PC-3 (cell line): ENCODE results near the gene MAGI2. TPM values are rescaled to one million over a fixed set of nuclear protein-coding genes. Genes with fewer than 3 reads are reported as not detected.
"Not testable (repeated sequence)": the region's sequence is repeated elsewhere in the genome, so short reads cannot be mapped to it uniquely, and the experiment has no call there.

Experiments
- ATAC-seq: fragments of 200-7000 bp; cut with Tn5 transposase; 2 replicates; pipeline ENCODE4 v1.9.1; 2020; ENCODE audit warnings: mild to moderate bottlenecking, moderate library complexity
- BruUV-seq: library from RNA; stranded (reverse); fragments of 400-500 nt; replicated peaks from 2 replicates; lab custom pipeline; 2021; lab: Mats Ljungman, UMichigan
- CTCF ChIA-PET: fragments of 300-600 bp; sonication (Branson Sonifier 250); formaldehyde crosslinking; loops from one replicate; lab custom pipeline; 2022; ENCODE audit warnings: antibody characterized with exemption; lab: Charles Lee
- POLR2A ChIA-PET: fragments of 300-600 bp; sonication (Branson Sonifier 250); formaldehyde crosslinking; loops from one replicate; lab custom pipeline; 2022; ENCODE audit warnings: antibody characterized with exemption; ENCODE audit not compliant: unreplicated experiment; lab: Charles Lee
- DNase-seq: peaks from one replicate; pipeline ENCODE4 v3.0.0-alpha.2; 2015
- H2AFZ ChIP-seq: fragments of 300-600 bp; sonication (generic); 2 replicates; pipeline ENCODE4 v1.6.0; 2016; ENCODE audit warnings: antibody characterized with exemption, low read length
- H3F3A ChIP-seq: fragments of 300-600 bp; sonication (generic); one replicate; pipeline ENCODE4 v1.6.0; 2017; ENCODE audit warnings: antibody characterized with exemption, low read length, control low read depth, mild to moderate bottlenecking; ENCODE audit not compliant: unreplicated experiment
- H3K27ac ChIP-seq: fragments of 300-600 bp; sonication (generic); 2 replicates; pipeline ENCODE4 v1.5.1; 2016; ENCODE audit warnings: mild to moderate bottlenecking, low read length
- H3K27me3 ChIP-seq: fragments of 300-600 bp; sonication (generic); 2 replicates; pipeline ENCODE4 v1.6.1; 2016; ENCODE audit warnings: low read length, mixed read lengths
- H3K36me3 ChIP-seq: fragments of 300-600 bp; sonication (generic); 2 replicates; pipeline ENCODE4 v1.6.1; 2016; ENCODE audit warnings: low read depth, mixed run types, low read length, mixed read lengths
- H3K4me1 ChIP-seq: fragments of 300-600 bp; sonication (generic); 2 replicates; pipeline ENCODE4 v1.5.1; 2016; ENCODE audit warnings: low read length; ENCODE audit not compliant: insufficient read depth
- H3K4me2 ChIP-seq: fragments of 300-600 bp; sonication (generic); 2 replicates; pipeline ENCODE4 v1.6.0; 2016; ENCODE audit warnings: low read length
- H3K4me3 ChIP-seq: fragments of 300-600 bp; sonication (generic); 2 replicates; pipeline ENCODE4 v1.5.1; 2016; ENCODE audit warnings: mild to moderate bottlenecking, low read length, mixed read lengths
- H3K79me2 ChIP-seq: fragments of 300-600 bp; sonication (generic); 2 replicates; pipeline ENCODE4 v1.6.1; 2017; ENCODE audit warnings: low read length, mixed read lengths
- H3K9ac ChIP-seq: fragments of 300-600 bp; sonication (generic); 2 replicates; pipeline ENCODE4 v1.6.0; 2016; ENCODE audit warnings: mild to moderate bottlenecking, low read length
- H3K9me2 ChIP-seq: fragments of 300-600 bp; sonication (generic); replicated peaks from 2 replicates; pipeline ENCODE4 v1.6.1; 2016; ENCODE audit warnings: mixed run types, low read length, mixed read lengths
- H3K9me3 ChIP-seq: fragments of 300-600 bp; sonication (generic); 2 replicates; pipeline ENCODE4 v1.6.1; 2016; ENCODE audit warnings: low read length, mixed read lengths
- H4K20me1 ChIP-seq: fragments of 300-600 bp; sonication (generic); 2 replicates; pipeline ENCODE4 v1.6.1; 2016; ENCODE audit warnings: low read length, mixed read lengths
- CTCF ChIP-seq: fragments of 300-600 bp; sonication (generic); conservative IDR thresholded peaks from 2 replicates; pipeline ENCODE4 v1.5.1; 2017; ENCODE audit warnings: antibody characterized with exemption, low read depth, mild to moderate bottlenecking, low read length
- EZH2 ChIP-seq: fragments of 300-600 bp; sonication (generic); IDR thresholded peaks from one replicate; pipeline ENCODE4 v1.6.1; 2017; ENCODE audit warnings: antibody characterized with exemption, mild to moderate bottlenecking, low read length; ENCODE audit not compliant: unreplicated experiment
- EZH2phosphoT487 ChIP-seq: fragments of 300-600 bp; sonication (generic); IDR thresholded peaks from 2 replicates; pipeline ENCODE4 v1.6.1; 2018; ENCODE audit warnings: mild to moderate bottlenecking, antibody characterized with exemption, low read length, borderline replicate concordance
- intact Hi-C: fragments of 100-400 bp; cut with micrococcal nuclease; formaldehyde crosslinking; loops from 2 replicates; pipeline ENCODE4 v1.9.0; 2023
- total RNA-seq: library from RNA; depleted of rRNA; stranded (reverse); fragments of >200 nt; gene quantifications from 2 replicates; pipeline ENCODE4 v1.2.3, GENCODE V29; 2014

The MAGI2 gene
- total RNA-seq, 1 experiment from 2014 or later = not detected

DNA sequence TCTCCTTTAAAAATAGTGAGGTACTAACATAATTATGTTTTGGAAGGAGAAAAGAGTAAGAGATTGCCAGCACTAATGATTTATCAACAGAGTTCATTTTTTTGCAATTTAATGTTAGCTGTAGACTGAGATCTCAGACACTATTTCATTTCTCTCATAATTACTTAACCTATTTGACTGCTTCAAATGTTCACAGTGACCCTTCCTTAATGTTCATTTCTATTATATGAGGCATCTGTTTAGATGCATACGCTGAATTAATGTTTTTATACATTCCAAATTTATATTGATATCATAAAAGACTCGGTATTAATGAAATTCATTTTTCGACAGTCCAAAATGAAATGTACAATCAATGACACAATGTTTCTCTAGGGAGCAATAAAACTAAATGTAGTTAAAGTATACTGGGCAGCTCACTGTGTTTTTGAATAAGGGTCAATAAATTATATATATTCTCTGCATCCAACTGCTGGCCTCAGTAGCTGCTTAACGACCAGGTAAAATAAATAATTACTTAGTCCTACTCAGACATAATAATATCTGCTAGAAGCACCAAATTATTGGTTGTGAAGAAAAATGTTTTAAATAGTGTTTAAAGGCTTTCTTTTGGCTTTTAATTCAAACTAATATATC is 373.4 kb downstream of the MAGI2 start:
- intact Hi-C loops = loop anchor here (5.0 kb wide), 1 partner anchor 52 kb away; no protein-coding TSS in a partner anchor
- POLR2A ChIA-PET = no interaction called here
- no peak overlapping the region for H3K4me2 ChIP-seq
- H3K27me3 ChIP-seq = no peaks in the 10 kb centered on the region
- H3K27ac ChIP-seq = no peak overlapping the region
- no TSS peak for BruUV-seq
- H3K4me3 ChIP-seq = no peak overlapping the region
- no peaks in the 10 kb centered on the region for H3F3A ChIP-seq
- no peaks in the 10 kb centered on the region for H3K79me2 ChIP-seq
- H4K20me1 ChIP-seq = no peaks in the 10 kb centered on the region
- CTCF ChIA-PET = no interaction called here
- H3K9ac ChIP-seq = no peak overlapping the region
- no peaks in the 10 kb centered on the region for H3K9me3 ChIP-seq
- TF ChIP-seq EZH2phosphoT487 = no peak
- TF ChIP-seq EZH2 = no peak
- no peak for TF ChIP-seq CTCF
- no peak overlapping the region for H2AFZ ChIP-seq
- no peaks in the 10 kb centered on the region for H3K36me3 ChIP-seq
- ATAC-seq (no peak), DNase-seq (no peak)
- no peaks in the 10 kb centered on the region for H3K9me2 ChIP-seq
- peaks cover 12% of the 10 kb centered on the region for H3K4me1 ChIP-seq

GRCh38 chr7:79078273-79078672 is 375.2 kb downstream of the MAGI2 start:
- CTCF ChIA-PET = no interaction called here
- TF ChIP-seq CTCF (no peak), EZH2phosphoT487 (no peak), EZH2 (no peak)
- no peaks in the 10 kb centered on the region for H3F3A ChIP-seq
- no peaks in the 10 kb centered on the region for H4K20me1 ChIP-seq
- no peak overlapping the region for H2AFZ ChIP-seq
- no peak overlapping the region for H3K27ac ChIP-seq
- no peaks in the 10 kb centered on the region for H3K36me3 ChIP-seq
- H3K4me3 ChIP-seq = no peak overlapping the region
- H3K9me2 ChIP-seq = no peaks in the 10 kb centered on the region
- no TSS peak for BruUV-seq
- no peaks in the 10 kb centered on the region for H3K9me3 ChIP-seq
- DNase-seq = no peak
- no peaks in the 10 kb centered on the region for H3K27me3 ChIP-seq
- ATAC-seq = no peak
- intact Hi-C loops = no loop called here
- no peak overlapping the region for H3K4me2 ChIP-seq
- H3K9ac ChIP-seq = no peak overlapping the region
- POLR2A ChIA-PET = no interaction called here
- H3K79me2 ChIP-seq = no peaks in the 10 kb centered on the region
- H3K4me1 ChIP-seq = no peaks in the 10 kb centered on the region

- H4K20me1 ChIP-seq, H3K36me3 ChIP-seq, H3K9ac ChIP-seq, H3K27me3 ChIP-seq, H3K4me2 ChIP-seq, H3K9me2 ChIP-seq, BruUV-seq, H3F3A ChIP-seq, H3K9me3 ChIP-seq, H3K27ac ChIP-seq, POLR2A ChIA-PET, H3K4me1 ChIP-seq, CTCF ChIA-PET, DNase-seq, H2AFZ ChIP-seq, ATAC-seq, intact Hi-C loops, H3K79me2 ChIP-seq, H3K4me3 ChIP-seq: not testable (repeated sequence)
Measured at GRCh38 chr7:79071187-79071586, 382.3 kb downstream of the MAGI2 start.
